GM23248 (cell line): ENCODE results near the gene TCEAL9. TPM values are rescaled to one million over a fixed set of nuclear protein-coding genes. Genes with fewer than 3 reads are reported as not detected.

ENCODE experiments used
- DNase-seq: peaks from one replicate; pipeline ENCODE4 v3.0.0-alpha.2; 2015
- H2AFZ ChIP-seq: fragments of 200-600 bp; sonication (generic); 2 replicates; pipeline ENCODE4 v1.6.1; 2016; ENCODE audit warnings: antibody characterized with exemption
- H3F3A ChIP-seq: fragments of 200-600 bp; sonication (generic); 2 replicates; pipeline ENCODE4 v1.6.1; 2016; ENCODE audit warnings: mild to moderate bottlenecking, antibody characterized with exemption, mixed run types; ENCODE audit not compliant: insufficient read depth
- H3K27ac ChIP-seq: fragments of 200-600 bp; sonication (generic); 2 replicates; pipeline ENCODE4 v1.5.1; 2016; ENCODE audit warnings: mild to moderate bottlenecking
- H3K27me3 ChIP-seq: fragments of 200-600 bp; sonication (generic); replicated peaks from 2 replicates; pipeline ENCODE4 v1.6.1; 2016; ENCODE audit warnings: mild to moderate bottlenecking; ENCODE audit not compliant: insufficient read depth
- H3K36me3 ChIP-seq: fragments of 200-600 bp; sonication (generic); 2 replicates; pipeline ENCODE4 v1.6.1; 2016; ENCODE audit warnings: low read depth, mild to moderate bottlenecking
- H3K4me1 ChIP-seq: fragments of 200-600 bp; sonication (generic); 2 replicates; pipeline ENCODE4 v1.6.1; 2016; ENCODE audit warnings: mild to moderate bottlenecking; ENCODE audit not compliant: insufficient read depth
- H3K4me2 ChIP-seq: fragments of 200-600 bp; sonication (generic); one replicate; pipeline ENCODE4 v1.6.1; 2016; ENCODE audit warnings: mild to moderate bottlenecking; ENCODE audit not compliant: unreplicated experiment
- H3K4me3 ChIP-seq: fragments of 200-600 bp; sonication (generic); 2 replicates; pipeline ENCODE4 v1.5.1; 2016; ENCODE audit warnings: mild to moderate bottlenecking
- H3K79me2 ChIP-seq: fragments of 200-600 bp; sonication (generic); 2 replicates; pipeline ENCODE4 v1.6.1; 2016; ENCODE audit warnings: mild to moderate bottlenecking; ENCODE audit not compliant: insufficient read depth
- H3K9ac ChIP-seq: fragments of 200-600 bp; sonication (generic); 2 replicates; pipeline ENCODE4 v1.6.1; 2016; ENCODE audit warnings: mild to moderate bottlenecking
- H3K9me2 ChIP-seq: fragments of 200-600 bp; sonication (generic); 2 replicates; pipeline ENCODE4 v1.6.1; 2016; ENCODE audit warnings: mixed run types, mild to moderate bottlenecking, moderate library complexity; ENCODE audit not compliant: insufficient read depth
- H3K9me3 ChIP-seq: fragments of 200-600 bp; sonication (generic); one replicate; pipeline ENCODE4 v1.6.1; 2017; ENCODE audit warnings: low read depth
- H4K20me1 ChIP-seq: fragments of 200-600 bp; sonication (generic); 2 replicates; pipeline ENCODE4 v1.6.0; 2016; ENCODE audit not compliant: insufficient read depth
- EZH2 ChIP-seq: fragments of 200-600 bp; sonication (generic); IDR thresholded peaks from 2 replicates; pipeline ENCODE4 v1.6.1; 2018; ENCODE audit warnings: antibody characterized with exemption, mild to moderate bottlenecking; ENCODE audit not compliant: insufficient read depth, poor library complexity, severe bottlenecking
- EZH2phosphoT487 ChIP-seq: fragments of 200-600 bp; sonication (generic); IDR thresholded peaks from 2 replicates; pipeline ENCODE4 v1.6.1; 2018; ENCODE audit warnings: antibody characterized with exemption, moderate library complexity, mild to moderate bottlenecking, low read depth; ENCODE audit not compliant: insufficient read depth
- WGBS, 2 experiments: methylation state at CpG; one replicate each; pipeline ENCODE4 v1.1.6; 2015 to 2017; ENCODE audit warnings: low lambda C conversion rate in 2 of 2, low coverage in 1 of 2; ENCODE audit errors: missing lambda C conversion rate in 2 of 2; 5-methylcytosine and 5-hydroxymethylcytosine counted together
- in situ Hi-C: fragments of 300-500 bp; cut with MboI; formaldehyde crosslinking; loops from 2 replicates; pipeline ENCODE4 v1.15.0; 2020
- polyA plus RNA-seq: library from polyadenylated mRNA; unstranded; fragments of >200 nt; fragmentation: Nextera tagmentation; extraction: Ambion mirVana; gene quantifications from 2 replicates; pipeline ENCODE4 v1.2.1, GENCODE V29; 2016
- total RNA-seq: library from RNA; depleted of rRNA; stranded (reverse); fragments of >200 nt; shearing (Covaris generic); gene quantifications from 2 replicates; pipeline ENCODE4 v1.2.3, GENCODE V29; 2014

TCEAL9 gene
- total and polyA plus RNA-seq, 2 experiments from 2014 or later, result 86.4 to 188 TPM

DNA sequence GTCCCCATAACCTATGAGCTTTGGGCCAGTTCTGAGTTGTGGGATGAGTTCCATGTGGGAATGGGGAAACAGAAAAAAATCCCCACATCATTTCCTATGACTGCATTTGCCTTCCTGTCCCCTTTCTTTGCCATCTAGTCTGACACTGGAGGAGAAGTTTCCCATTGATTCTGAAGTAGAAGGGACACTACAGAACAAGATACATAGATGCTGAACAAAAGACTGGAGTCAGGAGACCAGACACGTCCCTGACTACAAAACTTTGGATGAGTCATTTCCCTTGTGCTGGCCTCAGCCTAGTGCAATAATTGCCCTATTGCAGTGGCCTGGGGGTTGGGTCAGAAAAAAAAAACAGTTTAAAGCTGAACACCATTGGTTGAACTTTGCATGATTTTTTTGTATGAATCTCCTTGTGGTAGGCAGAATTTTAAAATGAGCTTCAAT is 42.1 kb downstream of the TCEAL9 start:
- Histone ChIP-seq H4K20me1 (no peaks in the 10 kb centered on the region), H3K9me3 (no peaks in the 10 kb centered on the region), H3K27me3 (no peaks in the 10 kb centered on the region), H3K27ac (peak overlapping the region; percentile 90), H3K4me2 (peak overlapping the region; percentile 11), H3F3A (peaks cover 16% of the 10 kb centered on the region; the same call in 1 of the 2 replicates), H3K4me1 (peaks cover 32% of the 10 kb centered on the region), H3K9ac (peak overlapping the region; percentile 57), H2AFZ (peak overlapping the region; percentile 62), H3K36me3 (no peaks in the 10 kb centered on the region), H3K79me2 (no peaks in the 10 kb centered on the region), H3K9me2 (no peaks in the 10 kb centered on the region), H3K4me3 (no peak overlapping the region)
- 0% methylated on average over 1 of the region's 1 CpG for WGBS, 2 experiments
- no peak for TF ChIP-seq EZH2phosphoT487
- TF ChIP-seq EZH2, result no peak
- peak; percentile 88 for DNase-seq
- in situ Hi-C loops, result no loop called here

DNA sequence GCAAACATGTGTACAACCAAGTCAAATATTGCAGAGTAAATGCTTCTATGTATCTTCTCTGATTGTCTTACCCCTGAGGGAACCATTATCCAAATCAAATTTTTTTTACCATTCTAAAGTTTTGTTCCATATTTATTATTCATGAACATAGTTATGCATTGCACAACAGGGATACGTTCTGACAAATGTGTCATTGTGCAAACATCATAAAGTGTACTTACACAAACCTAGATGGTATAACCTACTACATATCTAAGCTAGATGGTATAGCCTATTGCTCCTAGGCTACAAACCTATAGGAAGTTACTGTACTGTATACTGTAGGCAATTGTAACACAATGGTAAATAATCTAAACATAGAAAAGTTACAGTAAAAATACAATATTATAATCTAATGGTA is 43.4 kb downstream of the TCEAL9 start:
- H3K79me2 ChIP-seq, result no peaks in the 10 kb centered on the region
- H4K20me1 ChIP-seq, result no peaks in the 10 kb centered on the region
- WGBS, 2 experiments, result 0 to 9% methylated on average over 1 of the region's 1 CpG
- peaks cover 16% of the 10 kb centered on the region; the same call in 1 of the 2 replicates for H3F3A ChIP-seq
- DNase-seq, result peak; percentile 20
- H3K27me3 ChIP-seq, result no peaks in the 10 kb centered on the region
- H3K9ac ChIP-seq, result no peak overlapping the region
- in situ Hi-C loops, result no loop called here
- no peaks in the 10 kb centered on the region for H3K9me2 ChIP-seq
- no peak overlapping the region for H3K4me3 ChIP-seq
- H3K27ac ChIP-seq, result no peak overlapping the region
- TF ChIP-seq EZH2 (no peak), EZH2phosphoT487 (no peak)
- H2AFZ ChIP-seq, result no peak overlapping the region
- no peaks in the 10 kb centered on the region for H3K36me3 ChIP-seq
- H3K4me2 ChIP-seq, result no peak overlapping the region
- H3K9me3 ChIP-seq, result no peaks in the 10 kb centered on the region
- peaks cover 37% of the 10 kb centered on the region for H3K4me1 ChIP-seq

DNA sequence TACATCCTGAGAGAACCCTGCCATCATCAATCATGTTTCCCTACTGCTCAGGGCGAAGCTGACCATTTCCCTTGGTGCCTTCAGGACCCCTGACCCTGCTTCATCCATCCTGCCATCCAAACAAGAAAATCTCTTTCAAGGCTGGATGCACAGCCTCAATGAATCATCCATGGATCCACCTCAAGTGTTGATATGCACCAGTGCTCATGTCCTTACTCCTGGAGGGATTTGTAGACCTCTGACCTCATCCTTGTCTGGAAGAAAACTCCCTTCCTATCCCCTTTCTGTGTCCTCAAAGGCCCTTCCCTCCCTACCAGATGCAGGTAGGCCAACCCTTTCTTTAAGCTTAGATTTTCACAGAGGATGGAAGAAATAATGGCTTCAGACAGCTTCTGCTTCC is 44.6 kb downstream of the TCEAL9 start:
- H3K27ac ChIP-seq, result no peak overlapping the region
- H3K9me2 ChIP-seq, result no peaks in the 10 kb centered on the region
- no peak overlapping the region for H2AFZ ChIP-seq
- peaks cover 16% of the 10 kb centered on the region; the same call in 1 of the 2 replicates for H3F3A ChIP-seq
- no peak for DNase-seq
- no peaks in the 10 kb centered on the region for H3K27me3 ChIP-seq
- no peaks in the 10 kb centered on the region for H3K36me3 ChIP-seq
- TF ChIP-seq EZH2, result no peak
- TF ChIP-seq EZH2phosphoT487, result no peak
- H3K4me1 ChIP-seq, result peaks cover 36% of the 10 kb centered on the region
- H3K4me3 ChIP-seq, result no peak overlapping the region
- no peaks in the 10 kb centered on the region for H4K20me1 ChIP-seq
- WGBS, 2 experiments, result 75% methylated on average over 1 of the region's 1 CpG; no CpG with 5 or more reads in 1 of the 2 experiments
- no peak overlapping the region for H3K4me2 ChIP-seq
- no peaks in the 10 kb centered on the region for H3K79me2 ChIP-seq
- no peaks in the 10 kb centered on the region for H3K9me3 ChIP-seq
- H3K9ac ChIP-seq, result no peak overlapping the region
- in situ Hi-C loops, result no loop called here

DNA sequence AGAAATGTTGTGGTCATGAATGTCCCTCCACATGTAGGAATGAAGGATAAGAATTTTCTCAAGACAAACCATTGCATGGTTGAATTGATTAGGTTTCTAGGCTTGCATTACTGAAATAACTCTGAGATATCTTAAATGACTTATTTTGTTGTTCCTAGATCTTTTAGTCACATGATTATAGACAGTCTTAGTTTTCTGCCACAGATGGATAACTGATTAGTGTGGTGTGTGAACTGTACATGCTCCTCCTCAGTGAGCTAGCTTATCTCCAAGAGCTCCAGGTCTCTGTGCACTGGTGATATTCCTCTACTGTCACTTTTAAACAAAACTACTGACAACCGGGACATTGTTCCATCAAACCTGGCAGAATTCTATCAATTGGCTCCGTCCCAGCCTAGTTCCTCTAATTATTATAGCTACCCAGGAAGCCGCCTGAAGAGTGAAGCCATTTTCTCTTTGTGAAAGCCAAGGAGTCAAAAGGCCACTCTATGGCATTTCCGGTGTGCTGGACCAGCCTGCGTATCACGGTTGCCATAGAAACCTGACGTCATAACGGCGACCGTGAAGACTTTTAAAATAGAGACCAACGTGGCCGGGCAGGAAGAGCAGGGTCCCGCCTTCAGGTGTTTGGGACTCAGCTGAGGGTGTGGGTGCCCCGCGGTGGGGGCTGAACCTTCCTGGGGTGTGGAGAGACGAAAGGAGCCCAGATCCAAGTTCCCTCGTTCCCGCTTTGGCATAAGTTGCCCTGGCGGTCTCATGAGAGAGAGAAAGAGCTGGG is 48.1 kb downstream of the TCEAL9 start:
- Histone ChIP-seq H3F3A (no peaks in the 10 kb centered on the region), H3K27ac (peak overlapping the region; percentile 61), H3K4me1 (peaks cover 10% of the 10 kb centered on the region), H3K4me3 (peak overlapping the region; percentile 92), H3K9ac (peak overlapping the region; percentile 93), H3K9me2 (no peaks in the 10 kb centered on the region), H3K4me2 (peak overlapping the region; percentile 91), H3K9me3 (no peaks in the 10 kb centered on the region), H4K20me1 (no peaks in the 10 kb centered on the region), H3K79me2 (no peaks in the 10 kb centered on the region), H3K36me3 (no peaks in the 10 kb centered on the region), H2AFZ (peak overlapping the region; percentile 84), H3K27me3 (no peaks in the 10 kb centered on the region)
- 0 to 2% methylated on average over 9 to 19 of the region's 19 CpGs for WGBS, 2 experiments
- in situ Hi-C loops, result no loop called here
- TF ChIP-seq EZH2phosphoT487 (no peak), EZH2 (no peak)
- DNase-seq, result peak; percentile 86
